ENCODE data around the gene EVPL. TPM values are rescaled to one million over a fixed set of nuclear protein-coding genes. Genes with fewer than 3 reads are reported as not detected.

Gene EVPL
- total RNA-seq, 1 experiment from 2014 or later = 58.0 TPM

DNA sequence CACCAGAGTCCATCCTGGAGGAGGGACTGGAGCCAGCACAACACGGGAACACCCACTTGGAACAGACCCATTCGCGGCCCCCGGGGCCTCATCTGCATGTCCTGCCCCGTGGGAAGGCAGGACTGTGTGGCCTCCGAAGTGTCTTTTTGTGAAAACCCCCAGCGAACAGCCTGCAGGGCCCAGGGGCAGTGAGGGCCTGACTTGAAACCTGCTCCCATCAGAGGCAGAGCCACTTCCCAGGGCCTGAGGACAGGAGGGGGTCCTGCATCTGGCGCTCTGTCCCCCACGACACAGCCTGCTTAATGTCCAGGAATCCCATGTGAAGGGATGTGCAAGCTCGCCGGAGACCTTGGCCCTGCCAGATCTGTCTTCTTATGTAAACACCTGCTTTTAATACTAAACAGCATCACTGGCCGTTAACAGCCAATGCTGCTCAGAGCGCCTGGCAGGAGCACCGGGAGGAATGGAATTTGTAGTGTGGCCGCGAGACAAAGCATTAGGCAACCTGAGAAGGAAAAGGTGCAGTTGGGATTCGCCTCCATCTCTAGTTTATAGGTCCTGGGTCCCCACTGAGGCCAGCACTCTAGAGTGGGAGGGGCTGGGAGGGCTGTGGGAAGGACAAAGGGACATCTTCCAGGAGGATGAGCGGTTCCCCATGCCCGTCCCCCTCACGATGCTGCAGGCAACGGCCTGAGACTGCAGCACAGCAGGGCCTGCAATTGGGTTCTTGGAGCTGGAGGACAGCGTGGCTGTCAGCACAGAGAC, 9.6 kb upstream of the EVPL start:
- Histone ChIP-seq H3K4me3 (replicated peaks in 1 of 2; ENCODE audit: low read depth in 1 of 2, low read length in 2 of 2) (no peak overlapping the region), H3K9ac (ENCODE audit: low read length) (no peak overlapping the region), H3K36me3 (ENCODE audit: control insufficient read depth in 1 of 2, insufficient read depth in 2 of 2, low read length in 2 of 2) (peaks cover 34 to 35% of the 10 kb centered on the region in 2 experiments), H2AFZ (ENCODE audit: low read depth, low read length, poor library complexity, severe bottlenecking) (no peak overlapping the region), H3K27me3 (ENCODE audit: insufficient read depth, low read length) (no peaks in the 10 kb centered on the region), H3K9me2 (ENCODE audit: insufficient read depth) (no peaks in the 10 kb centered on the region), H3K27ac (ENCODE audit: low read depth, low read length) (no peak overlapping the region), H3K4me1 (ENCODE audit: control insufficient read depth in 1 of 2, insufficient read depth in 2 of 2, low read length in 2 of 2) (peaks cover 5 to 9% of the 10 kb centered on the region in 2 experiments; a peak in 2 of 4 replicates), H3K9me3 (ENCODE audit: control insufficient read depth in 1 of 2, insufficient read depth in 1 of 2, low read depth in 1 of 2, low read length in 2 of 2) (no peaks in the 10 kb centered on the region), H3K4me2 (ENCODE audit: low read length) (no peak overlapping the region), H3K79me2 (ENCODE audit: insufficient read depth, low read length) (no peaks in the 10 kb centered on the region), H4K20me1 (ENCODE audit: insufficient read depth) (no peaks in the 10 kb centered on the region)
- ChIA-PET CTCF (no interaction called here), RAD21 (ENCODE audit: low non-redundant PET in 1 of 2, low total read pairs in 2 of 2, uncharacterized antibody in 2 of 2, unreplicated experiment in 2 of 2) (no interaction called here), POLR2A (no interaction called here)
- TF ChIP-seq, protein P1, sequence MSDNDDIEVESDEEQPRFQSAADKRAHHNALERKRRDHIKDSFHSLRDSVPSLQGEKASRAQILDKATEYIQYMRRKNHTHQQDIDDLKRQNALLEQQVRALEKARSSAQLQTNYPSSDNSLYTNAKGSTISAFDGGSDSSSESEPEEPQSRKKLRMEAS (IDR thresholded peaks at IDR 0.05) = no peak
- TF ChIP-seq POLR2A (IDR thresholded peaks at IDR 0.05; ENCODE audit: borderline replicate concordance, extremely low read depth, insufficient read depth, insufficient read length) (no peak), ZNF274 (IDR thresholded peaks at IDR 0.05; ENCODE audit: low read depth, low read length) (no peak), SP1 (IDR thresholded peaks at IDR 0.05; ENCODE audit: low read depth) (no peak), SIN3A (IDR thresholded peaks at IDR 0.05; ENCODE audit: low read depth) (no peak), CEBPB (IDR thresholded peaks at IDR 0.05; ENCODE audit: low read depth) (no peak), POLR2AphosphoS5 (IDR thresholded peaks at IDR 0.05; ENCODE audit: low read depth, low read length) (no peak), YY1 (IDR thresholded peaks at IDR 0.05; ENCODE audit: extremely low read depth, insufficient replicate concordance, low read depth, low read length) (no peak), EZH2 (IDR thresholded peaks at IDR 0.05) (no peak), SRF (IDR thresholded peaks at IDR 0.05; ENCODE audit: low read depth) (no peak), EGR1 (IDR thresholded peaks at IDR 0.05; ENCODE audit: low read depth) (no peak)
- TF ChIP-seq, protein P2, sequence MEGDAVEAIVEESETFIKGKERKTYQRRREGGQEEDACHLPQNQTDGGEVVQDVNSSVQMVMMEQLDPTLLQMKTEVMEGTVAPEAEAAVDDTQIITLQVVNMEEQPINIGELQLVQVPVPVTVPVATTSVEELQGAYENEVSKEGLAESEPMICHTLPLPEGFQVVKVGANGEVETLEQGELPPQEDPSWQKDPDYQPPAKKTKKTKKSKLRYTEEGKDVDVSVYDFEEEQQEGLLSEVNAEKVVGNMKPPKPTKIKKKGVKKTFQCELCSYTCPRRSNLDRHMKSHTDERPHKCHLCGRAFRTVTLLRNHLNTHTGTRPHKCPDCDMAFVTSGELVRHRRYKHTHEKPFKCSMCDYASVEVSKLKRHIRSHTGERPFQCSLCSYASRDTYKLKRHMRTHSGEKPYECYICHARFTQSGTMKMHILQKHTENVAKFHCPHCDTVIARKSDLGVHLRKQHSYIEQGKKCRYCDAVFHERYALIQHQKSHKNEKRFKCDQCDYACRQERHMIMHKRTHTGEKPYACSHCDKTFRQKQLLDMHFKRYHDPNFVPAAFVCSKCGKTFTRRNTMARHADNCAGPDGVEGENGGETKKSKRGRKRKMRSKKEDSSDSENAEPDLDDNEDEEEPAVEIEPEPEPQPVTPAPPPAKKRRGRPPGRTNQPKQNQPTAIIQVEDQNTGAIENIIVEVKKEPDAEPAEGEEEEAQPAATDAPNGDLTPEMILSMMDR (IDR thresholded peaks at IDR 0.05 in 2 of 3, conservative IDR thresholded peaks at IDR 0.05 in 1 of 3; ENCODE audit: borderline replicate concordance in 1 of 3, insufficient read depth in 1 of 3, low read depth in 2 of 3, low read length in 2 of 3) = no peak
- TF ChIP-seq, protein P3, sequence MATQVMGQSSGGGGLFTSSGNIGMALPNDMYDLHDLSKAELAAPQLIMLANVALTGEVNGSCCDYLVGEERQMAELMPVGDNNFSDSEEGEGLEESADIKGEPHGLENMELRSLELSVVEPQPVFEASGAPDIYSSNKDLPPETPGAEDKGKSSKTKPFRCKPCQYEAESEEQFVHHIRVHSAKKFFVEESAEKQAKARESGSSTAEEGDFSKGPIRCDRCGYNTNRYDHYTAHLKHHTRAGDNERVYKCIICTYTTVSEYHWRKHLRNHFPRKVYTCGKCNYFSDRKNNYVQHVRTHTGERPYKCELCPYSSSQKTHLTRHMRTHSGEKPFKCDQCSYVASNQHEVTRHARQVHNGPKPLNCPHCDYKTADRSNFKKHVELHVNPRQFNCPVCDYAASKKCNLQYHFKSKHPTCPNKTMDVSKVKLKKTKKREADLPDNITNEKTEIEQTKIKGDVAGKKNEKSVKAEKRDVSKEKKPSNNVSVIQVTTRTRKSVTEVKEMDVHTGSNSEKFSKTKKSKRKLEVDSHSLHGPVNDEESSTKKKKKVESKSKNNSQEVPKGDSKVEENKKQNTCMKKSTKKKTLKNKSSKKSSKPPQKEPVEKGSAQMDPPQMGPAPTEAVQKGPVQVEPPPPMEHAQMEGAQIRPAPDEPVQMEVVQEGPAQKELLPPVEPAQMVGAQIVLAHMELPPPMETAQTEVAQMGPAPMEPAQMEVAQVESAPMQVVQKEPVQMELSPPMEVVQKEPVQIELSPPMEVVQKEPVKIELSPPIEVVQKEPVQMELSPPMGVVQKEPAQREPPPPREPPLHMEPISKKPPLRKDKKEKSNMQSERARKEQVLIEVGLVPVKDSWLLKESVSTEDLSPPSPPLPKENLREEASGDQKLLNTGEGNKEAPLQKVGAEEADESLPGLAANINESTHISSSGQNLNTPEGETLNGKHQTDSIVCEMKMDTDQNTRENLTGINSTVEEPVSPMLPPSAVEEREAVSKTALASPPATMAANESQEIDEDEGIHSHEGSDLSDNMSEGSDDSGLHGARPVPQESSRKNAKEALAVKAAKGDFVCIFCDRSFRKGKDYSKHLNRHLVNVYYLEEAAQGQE (IDR thresholded peaks at IDR 0.05; ENCODE audit: low read depth) = no peak
- DNase-seq (ENCODE audit: low read depth, low spot score) = no peak
- no peak for ATAC-seq
- intact Hi-C loops (cut with micrococcal nuclease) = no loop called here
- BruUV-seq (replicated peaks) = no TSS peak
